SK-N-SH treated with all-trans-retinoic acid at 6 μM for 48 hours (cell line): ENCODE data around the gene RPL21.
"Not testable (repeated sequence)": the region's sequence is repeated elsewhere in the genome, so short reads cannot be mapped to it uniquely, and the experiment has no call there.

Experiments
- ATAC-seq: fragments of 200-7000 bp; cut with Tn5 transposase; 3 replicates; pipeline ENCODE4 v1.9.1; 2020; ENCODE audit warnings: mild to moderate bottlenecking, moderate library complexity
- ARNTL ChIP-seq: fragments of 450-650 bp; formaldehyde crosslinking; IDR thresholded peaks from 2 replicates; pipeline ENCODE4 v1.5.0; 2020; ENCODE audit warnings: low read depth, mild to moderate bottlenecking, moderate library complexity, borderline replicate concordance
- BACH2 ChIP-seq: fragments of 250-450 bp; sonication (Bioruptor Pico); IDR thresholded peaks from 2 replicates; pipeline ENCODE4 v1.9.0; 2021; ENCODE audit warnings: mild to moderate bottlenecking, borderline replicate concordance
- CREB5 ChIP-seq: fragments of 250-450 bp; sonication (Bioruptor Pico); IDR thresholded peaks from 2 replicates; pipeline ENCODE4 v1.5.1; 2020; ENCODE audit warnings: low read depth, mild to moderate bottlenecking, moderate library complexity
- CSRNP3 ChIP-seq: fragments of 250-450 bp; sonication (Bioruptor Pico); IDR thresholded peaks from 2 replicates; pipeline ENCODE4 v1.5.1; 2021; ENCODE audit warnings: mild to moderate bottlenecking, moderate library complexity
- GLIS3 ChIP-seq: fragments of 250-450 bp; sonication (Bioruptor Pico); IDR thresholded peaks from 2 replicates; pipeline ENCODE4 v1.5.0; 2020; ENCODE audit warnings: mild to moderate bottlenecking, moderate library complexity
- PATZ1 ChIP-seq: fragments of 250-450 bp; sonication (Bioruptor Pico); IDR thresholded peaks from 2 replicates; pipeline ENCODE4 v1.8.0; 2020; ENCODE audit warnings: mild to moderate bottlenecking, moderate library complexity, borderline replicate concordance
- POU6F1 ChIP-seq: fragments of 250-450 bp; sonication (Bioruptor Pico); IDR thresholded peaks from 2 replicates; pipeline ENCODE4 v1.8.0; 2021; ENCODE audit warnings: low read depth, mild to moderate bottlenecking, moderate library complexity, borderline replicate concordance
- PPARA ChIP-seq: fragments of 250-450 bp; sonication (Bioruptor Pico); IDR thresholded peaks from 2 replicates; pipeline ENCODE4 v1.5.0; 2020; ENCODE audit warnings: mild to moderate bottlenecking, borderline replicate concordance
- RARB ChIP-seq: fragments of 250-450 bp; sonication (Bioruptor Pico); IDR thresholded peaks from 2 replicates; pipeline ENCODE4 v1.8.0; 2021; ENCODE audit warnings: mild to moderate bottlenecking, moderate library complexity
- SNAI2 ChIP-seq: fragments of 250-450 bp; sonication (Bioruptor Pico); IDR thresholded peaks from 2 replicates; pipeline ENCODE4 v1.5.0; 2020; ENCODE audit warnings: mild to moderate bottlenecking, moderate library complexity
- TOX ChIP-seq: fragments of 250-450 bp; sonication (Bioruptor Pico); IDR thresholded peaks from 2 replicates; pipeline ENCODE4 v1.8.0; 2021; ENCODE audit warnings: mild to moderate bottlenecking, moderate library complexity, borderline replicate concordance
- TSHZ2 ChIP-seq: fragments of 250-450 bp; sonication (Bioruptor Pico); IDR thresholded peaks from 2 replicates; pipeline ENCODE4 v1.5.0; 2020; ENCODE audit warnings: mild to moderate bottlenecking, moderate library complexity
- ZC3H10 ChIP-seq: fragments of 250-450 bp; sonication (Bioruptor Pico); IDR thresholded peaks from 2 replicates; pipeline ENCODE4 v1.5.1; 2021; ENCODE audit warnings: mild to moderate bottlenecking, moderate library complexity
- ZFP3 ChIP-seq: fragments of 250-450 bp; sonication (Bioruptor Pico); IDR thresholded peaks from 2 replicates; pipeline ENCODE4 v1.5.0; 2020; ENCODE audit warnings: mild to moderate bottlenecking, moderate library complexity
- ZFP30 ChIP-seq: fragments of 450-650 bp; formaldehyde crosslinking; IDR thresholded peaks from 2 replicates; pipeline ENCODE4 v1.5.0; 2022; ENCODE audit warnings: mild to moderate bottlenecking, moderate library complexity
- ZNF565 ChIP-seq: fragments of 450-650 bp; formaldehyde crosslinking; conservative IDR thresholded peaks from 2 replicates; pipeline ENCODE4 v1.5.0; 2020; ENCODE audit warnings: low read depth, mild to moderate bottlenecking, moderate library complexity
- ZNF70 ChIP-seq: fragments of 450-650 bp; formaldehyde crosslinking; IDR thresholded peaks from 2 replicates; pipeline ENCODE4 v1.5.0; 2020; ENCODE audit warnings: mild to moderate bottlenecking, moderate library complexity

RPL21 gene

GRCh38 chr13:27211271-27211670 lies 40.1 kb upstream of the RPL21 start (continued):
- TF ChIP-seq POU6F1 (CRISPR knock-in tag), result no peak
- TF ChIP-seq CSRNP3, result no peak
- no peak for TF ChIP-seq ZFP3 (CRISPR knock-in tag)
- no peak for TF ChIP-seq ZNF565 (CRISPR knock-in tag)
- TF ChIP-seq TSHZ2 (CRISPR knock-in tag), result no peak
- no peak for TF ChIP-seq PPARA
- TF ChIP-seq ZC3H10 (CRISPR knock-in tag), result no peak

- ATAC-seq, result peak; percentile 65
- TF ChIP-seq TOX (no peak), ARNTL (CRISPR knock-in tag) (no peak), ZFP30 (no peak), ZNF565 (CRISPR knock-in tag) (no peak), POU6F1 (CRISPR knock-in tag) (no peak), GLIS3 (no peak), ZNF70 (no peak), SNAI2 (CRISPR knock-in tag) (no peak), RARB (CRISPR knock-in tag) (no peak), PATZ1 (CRISPR knock-in tag) (no peak), CREB5 (CRISPR knock-in tag) (no peak), TSHZ2 (CRISPR knock-in tag) (no peak), BACH2 (CRISPR knock-in tag) (no peak)
Observed at GRCh38 chr13:27211771-27212364, 39.5 kb upstream of the RPL21 start.

GRCh38 chr13:27213386-27213785 lies 38.0 kb upstream of the RPL21 start:
- not testable (repeated sequence) for ATAC-seq

GRCh38 chr13:27217791-27218190 lies 33.6 kb upstream of the RPL21 start:
- not testable (repeated sequence) for ATAC-seq

- ATAC-seq, result not testable (repeated sequence)
Observed at GRCh38 chr13:27218861-27219260, 32.5 kb upstream of the RPL21 start.
